NB4 (cell line): ENCODE results near the gene IRF2BP2.

ENCODE experiments used
- DNase-seq: peaks from one replicate; pipeline ENCODE4 v3.0.0; 2010; ENCODE audit warnings: low read depth
- H3K4me3 ChIP-seq: one replicate; pipeline ENCODE4 v1.5.1; 2011; ENCODE audit warnings: mild to moderate bottlenecking, low read depth, low read length, moderate library complexity
- CTCF ChIP-seq: IDR thresholded peaks from one replicate; pipeline ENCODE4 v1.5.1; 2012; ENCODE audit warnings: low read depth, low read length
- MAX ChIP-seq: IDR thresholded peaks from 2 replicates; pipeline ENCODE4 v1.6.1; 2011; ENCODE audit warnings: low read depth, low read length
- MYC ChIP-seq: IDR thresholded peaks from 2 replicates; pipeline ENCODE4 v1.6.1; 2011; ENCODE audit warnings: low read depth, low read length
- POLR2A ChIP-seq: IDR thresholded peaks from 2 replicates; pipeline ENCODE4 v1.6.1; 2011; ENCODE audit warnings: mild to moderate bottlenecking; ENCODE audit not compliant: insufficient read length; ENCODE audit errors: extremely low read depth

Gene IRF2BP2

GRCh38 chr1:234582186-234582585, 27.8 kb downstream of the IRF2BP2 start:
- DNase-seq = no peak
- no peak overlapping the region for H3K4me3 ChIP-seq
- no peak for TF ChIP-seq MAX
- TF ChIP-seq MYC = no peak
- no peak for TF ChIP-seq CTCF
- no peak for TF ChIP-seq POLR2A

- TF ChIP-seq POLR2A (no peak), CTCF (no peak), MYC (no peak), MAX (no peak)
- DNase-seq = no peak
- no peak overlapping the region for H3K4me3 ChIP-seq
These were observed 28.8 kb downstream of the IRF2BP2 start for GRCh38 chr1:234581063-234581714.

GRCh38 chr1:234579967-234580366, 30.0 kb downstream of the IRF2BP2 start:
- TF ChIP-seq CTCF (peak; percentile 37), POLR2A (no peak)
- H3K4me3 ChIP-seq = no peak overlapping the region
- peak; percentile 65 for DNase-seq

- TF ChIP-seq POLR2A (no peak), MYC (no peak), MAX (no peak), CTCF (no peak)
- DNase-seq = no peak
- H3K4me3 ChIP-seq = no peak overlapping the region
These were observed 31.2 kb downstream of the IRF2BP2 start for GRCh38 chr1:234578735-234579134.

GRCh38 chr1:234578087-234578486, 31.9 kb downstream of the IRF2BP2 start:
- H3K4me3 ChIP-seq = no peak overlapping the region
- DNase-seq = no peak
- no peak for TF ChIP-seq MYC
- TF ChIP-seq MAX = no peak
- TF ChIP-seq CTCF = no peak
- TF ChIP-seq POLR2A = no peak
